PC-9 (cell line): Measurements from ENCODE around the gene LPAR2. TPM values are rescaled to one million over a fixed set of nuclear protein-coding genes. Genes with fewer than 3 reads are reported as not detected.

ENCODE experiments used
- BruUV-seq: library from RNA; stranded (reverse); fragments of 400-500 nt; replicated peaks from 2 replicates; lab custom pipeline; 2021; lab: Mats Ljungman, UMichigan
- CTCF ChIA-PET: fragments of 300-600 bp; sonication (Branson Sonifier 250); formaldehyde crosslinking; loops from one replicate; lab custom pipeline; 2022; ENCODE audit warnings: antibody characterized with exemption; lab: Charles Lee
- POLR2A ChIA-PET: fragments of 300-600 bp; sonication (Branson Sonifier 250); formaldehyde crosslinking; loops from one replicate; lab custom pipeline; 2022; ENCODE audit warnings: antibody characterized with exemption; ENCODE audit not compliant: unreplicated experiment; lab: Charles Lee
- DNase-seq, 2 experiments: peaks; one replicate each; pipeline versions ENCODE4 v3.0.0 to v3.0.0-alpha.2; 2015 to 2022; ENCODE audit warnings: mixed read lengths in 1 of 2
- H2AFZ ChIP-seq: fragments of 200-600 bp; sonication (generic); 2 replicates; pipeline ENCODE4 v1.8.1; 2017; ENCODE audit warnings: antibody characterized with exemption
- H3F3A ChIP-seq: fragments of 200-600 bp; sonication (generic); 2 replicates; pipeline ENCODE4 v1.8.1; 2017; ENCODE audit warnings: antibody characterized with exemption, mild to moderate bottlenecking, low read depth; ENCODE audit not compliant: insufficient read depth
- H3K27ac ChIP-seq: fragments of 200-600 bp; sonication (generic); 2 replicates; pipeline ENCODE4 v1.6.1; 2016; ENCODE audit warnings: mixed run types
- H3K27me3 ChIP-seq: fragments of 200-600 bp; sonication (generic); 2 replicates; pipeline ENCODE4 v1.6.1; 2016; ENCODE audit warnings: low read depth, mixed run types; ENCODE audit not compliant: insufficient read depth
- H3K36me3 ChIP-seq: fragments of 200-600 bp; sonication (generic); 2 replicates; pipeline ENCODE4 v1.6.1; 2016; ENCODE audit warnings: low read depth, mixed run types
- H3K4me1 ChIP-seq: fragments of 200-600 bp; sonication (generic); replicated peaks from 2 replicates; pipeline ENCODE4 v1.6.1; 2016; ENCODE audit warnings: mixed run types; ENCODE audit not compliant: insufficient read depth
- H3K4me2 ChIP-seq: fragments of 200-600 bp; sonication (generic); 2 replicates; pipeline ENCODE4 v1.6.1; 2017; ENCODE audit warnings: mixed run types
- H3K4me3 ChIP-seq: fragments of 200-600 bp; sonication (generic); 2 replicates; pipeline ENCODE4 v1.6.1; 2016; ENCODE audit warnings: mixed run types
- H3K79me2 ChIP-seq: fragments of 200-600 bp; sonication (generic); 2 replicates; pipeline ENCODE4 v1.6.1; 2017; ENCODE audit warnings: low read depth, mixed run types
- H3K9me2 ChIP-seq: fragments of 200-600 bp; sonication (generic); 2 replicates; pipeline ENCODE4 v1.8.1; 2017; ENCODE audit warnings: mild to moderate bottlenecking; ENCODE audit not compliant: insufficient read depth
- H3K9me3 ChIP-seq: fragments of 200-600 bp; sonication (generic); 2 replicates; pipeline ENCODE4 v1.8.1; 2016; ENCODE audit warnings: low read depth; ENCODE audit not compliant: insufficient read depth
- H4K20me1 ChIP-seq: fragments of 200-600 bp; sonication (generic); 2 replicates; pipeline ENCODE4 v1.8.1; 2017; ENCODE audit not compliant: insufficient read depth
- EZH2 ChIP-seq: fragments of 200-600 bp; sonication (generic); IDR thresholded peaks from 2 replicates; pipeline ENCODE4 v1.8.0; 2017; ENCODE audit warnings: antibody characterized with exemption, low read depth
- intact Hi-C: fragments of 100-400 bp; cut with micrococcal nuclease; formaldehyde crosslinking; loops from one replicate; pipeline ENCODE4 v1.10.0; 2022; ENCODE audit not compliant: unreplicated experiment
- total RNA-seq: library from RNA; stranded (reverse); gene quantifications from 2 replicates; pipeline ENCODE4 v1.2.3, GENCODE V29; 2021
- TF ChIP-seq, protein P1 (sequence below): fragments of 200-600 bp; sonication (generic); conservative IDR thresholded peaks from 2 replicates; pipeline ENCODE4 v1.6.1; 2017; ENCODE audit warnings: mixed run types, antibody characterized with exemption, mild to moderate bottlenecking, moderate library complexity

Gene LPAR2
- total RNA-seq, 1 experiment from 2014 or later = 29.2 TPM

DNA sequence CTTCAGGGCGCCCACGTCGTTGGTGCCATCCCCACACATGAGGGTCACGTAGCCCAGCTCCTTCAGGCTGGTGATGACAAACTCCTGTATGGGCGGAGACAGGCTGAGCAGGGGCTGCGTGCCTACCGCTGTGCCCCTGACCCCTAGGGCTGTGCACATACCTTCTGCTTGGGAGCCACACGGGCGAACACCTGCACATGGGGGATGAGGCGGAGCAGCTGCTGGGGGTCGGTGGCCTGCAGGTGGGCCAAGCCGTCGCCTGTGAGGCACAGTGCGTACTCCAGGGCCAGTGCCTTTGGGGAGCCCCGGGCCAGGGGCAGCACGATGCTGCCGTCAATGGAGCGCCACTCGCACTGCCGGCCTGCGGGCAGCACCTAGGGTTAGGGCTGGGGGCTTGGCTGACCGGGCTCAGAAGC lies 21.6 kb upstream of the LPAR2 start:
- intact Hi-C loops = loop anchor here (10.0 kb wide), 1 partner anchor 305 kb away; no protein-coding TSS in a partner anchor
- no peaks in the 10 kb centered on the region for H3K27me3 ChIP-seq
- ChIA-PET POLR2A (no interaction called here), CTCF (interaction anchor here (0.6 kb wide), 1 partner anchor 305 kb away, joined by 4 read pairs; no protein-coding TSS in a partner anchor)
- DNase-seq = no peak
- no peak overlapping the region for H3K27ac ChIP-seq
- no peaks in the 10 kb centered on the region for H4K20me1 ChIP-seq
- H2AFZ ChIP-seq = no peak overlapping the region
- peaks cover 8% of the 10 kb centered on the region; the same call in 1 of the 2 replicates for H3F3A ChIP-seq
- BruUV-seq = no TSS peak
- no peak overlapping the region for H3K4me3 ChIP-seq
- no peaks in the 10 kb centered on the region for H3K4me1 ChIP-seq
- no peak overlapping the region for H3K4me2 ChIP-seq
- no peak for TF ChIP-seq EZH2
- TF ChIP-seq, protein P1, sequence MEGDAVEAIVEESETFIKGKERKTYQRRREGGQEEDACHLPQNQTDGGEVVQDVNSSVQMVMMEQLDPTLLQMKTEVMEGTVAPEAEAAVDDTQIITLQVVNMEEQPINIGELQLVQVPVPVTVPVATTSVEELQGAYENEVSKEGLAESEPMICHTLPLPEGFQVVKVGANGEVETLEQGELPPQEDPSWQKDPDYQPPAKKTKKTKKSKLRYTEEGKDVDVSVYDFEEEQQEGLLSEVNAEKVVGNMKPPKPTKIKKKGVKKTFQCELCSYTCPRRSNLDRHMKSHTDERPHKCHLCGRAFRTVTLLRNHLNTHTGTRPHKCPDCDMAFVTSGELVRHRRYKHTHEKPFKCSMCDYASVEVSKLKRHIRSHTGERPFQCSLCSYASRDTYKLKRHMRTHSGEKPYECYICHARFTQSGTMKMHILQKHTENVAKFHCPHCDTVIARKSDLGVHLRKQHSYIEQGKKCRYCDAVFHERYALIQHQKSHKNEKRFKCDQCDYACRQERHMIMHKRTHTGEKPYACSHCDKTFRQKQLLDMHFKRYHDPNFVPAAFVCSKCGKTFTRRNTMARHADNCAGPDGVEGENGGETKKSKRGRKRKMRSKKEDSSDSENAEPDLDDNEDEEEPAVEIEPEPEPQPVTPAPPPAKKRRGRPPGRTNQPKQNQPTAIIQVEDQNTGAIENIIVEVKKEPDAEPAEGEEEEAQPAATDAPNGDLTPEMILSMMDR = no peak
- H3K9me3 ChIP-seq = no peaks in the 10 kb centered on the region
- H3K79me2 ChIP-seq = no peaks in the 10 kb centered on the region
- no peaks in the 10 kb centered on the region for H3K9me2 ChIP-seq
- 0 out of 2 replicates have a peak, but pooled peaks cover 10% of the 10 kb centered on the region for H3K36me3 ChIP-seq

DNA sequence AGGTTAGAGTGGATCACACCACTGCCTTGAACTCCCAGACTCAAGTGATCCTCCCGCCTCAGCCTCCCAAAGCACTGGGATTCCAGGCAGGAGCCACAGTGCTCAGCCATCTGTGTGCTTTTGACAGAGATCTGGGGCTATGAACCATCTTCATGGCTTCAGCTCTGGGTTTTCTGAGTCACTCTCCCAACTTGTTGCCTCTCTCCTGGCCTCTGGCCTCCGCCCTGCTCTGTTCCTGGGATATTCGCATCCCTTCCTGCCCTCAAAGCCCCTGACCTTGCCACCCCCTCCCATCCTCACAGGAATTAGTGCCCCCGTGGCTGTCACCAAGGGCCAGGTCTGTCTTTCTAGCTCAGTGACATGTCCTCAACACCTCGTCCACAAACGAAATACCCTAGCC lies 21.1 kb upstream of the LPAR2 start:
- H3K79me2 ChIP-seq = no peaks in the 10 kb centered on the region
- ChIA-PET POLR2A (interaction anchor here (0.6 kb wide), 1 partner anchor 117 kb away, joined by 22 read pairs; no protein-coding TSS in a partner anchor), CTCF (interaction anchor here (0.6 kb wide), 1 partner anchor 306 kb away, joined by 4 read pairs; no protein-coding TSS in a partner anchor)
- no TSS peak for BruUV-seq
- H3K9me2 ChIP-seq = no peaks in the 10 kb centered on the region
- H4K20me1 ChIP-seq = no peaks in the 10 kb centered on the region
- DNase-seq = no peak
- H3K27ac ChIP-seq = no peak overlapping the region
- H3K4me1 ChIP-seq = no peaks in the 10 kb centered on the region
- intact Hi-C loops = loop anchor here (10.0 kb wide), 1 partner anchor 306 kb away; no protein-coding TSS in a partner anchor
- H3K36me3 ChIP-seq = 0 out of 2 replicates have a peak, but pooled peaks cover 10% of the 10 kb centered on the region
- TF ChIP-seq, protein P1 = no peak
- no peak for TF ChIP-seq EZH2
- no peaks in the 10 kb centered on the region for H3K9me3 ChIP-seq
- no peak overlapping the region for H2AFZ ChIP-seq
- H3K4me3 ChIP-seq = no peak overlapping the region
- H3K27me3 ChIP-seq = no peaks in the 10 kb centered on the region
- no peak overlapping the region for H3K4me2 ChIP-seq
- H3F3A ChIP-seq = peaks cover 13% of the 10 kb centered on the region; the same call in 1 of the 2 replicates

DNA sequence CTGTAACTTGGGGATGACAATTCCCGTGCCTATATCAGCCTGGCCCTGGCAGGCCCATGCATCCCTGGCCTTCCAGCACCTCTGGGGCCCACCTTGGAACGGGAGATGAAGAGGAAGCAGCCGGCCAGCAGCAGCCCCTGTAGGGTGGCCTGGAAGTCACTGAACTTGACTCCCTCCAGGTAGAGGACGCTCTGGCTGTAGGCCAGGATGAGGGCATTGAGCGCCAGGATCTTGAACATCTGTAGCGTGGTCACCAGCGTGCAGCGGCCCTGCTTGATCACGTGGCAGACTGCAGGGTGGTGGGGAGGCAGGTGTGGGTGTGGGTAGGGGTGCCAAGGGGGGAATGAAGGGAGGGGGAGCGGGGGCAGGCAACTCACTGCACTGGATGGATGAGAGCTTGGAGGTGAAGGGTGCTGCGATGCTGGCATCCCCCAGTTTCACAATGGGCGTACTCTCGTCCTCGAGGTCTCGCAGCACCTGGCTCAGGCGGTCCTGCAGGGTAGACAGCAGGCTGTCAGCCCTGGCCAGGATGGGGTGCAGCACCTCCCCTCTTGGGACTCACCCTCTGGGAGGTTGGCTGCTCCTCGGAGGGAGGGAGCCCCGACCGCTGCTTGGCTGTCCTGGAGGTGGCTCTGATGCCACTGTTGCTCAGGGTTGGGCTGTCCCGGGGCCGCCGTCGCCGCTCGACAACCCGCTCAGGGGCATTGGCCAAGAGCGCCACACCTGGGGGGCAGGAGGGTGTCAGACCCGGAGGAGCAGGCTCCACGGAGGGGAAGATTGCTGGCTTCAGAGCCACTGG lies 19.2 kb upstream of the LPAR2 start:
- Histone ChIP-seq H3K27me3 (no peaks in the 10 kb centered on the region), H3K4me1 (no peaks in the 10 kb centered on the region), H3K4me3 (no peak overlapping the region), H4K20me1 (no peaks in the 10 kb centered on the region), H2AFZ (no peak overlapping the region), H3K36me3 (0 out of 2 replicates have a peak, but pooled peaks cover 10% of the 10 kb centered on the region), H3K9me2 (no peaks in the 10 kb centered on the region), H3K4me2 (no peak overlapping the region), H3K9me3 (no peaks in the 10 kb centered on the region), H3K79me2 (no peaks in the 10 kb centered on the region), H3K27ac (no peak overlapping the region), H3F3A (peaks cover 15% of the 10 kb centered on the region; the same call in 1 of the 2 replicates)
- no peak for DNase-seq
- POLR2A ChIA-PET = no interaction called here
- no TSS peak for BruUV-seq
- intact Hi-C loops = loop anchor here (10.0 kb wide), 1 partner anchor 308 kb away; no protein-coding TSS in a partner anchor
- no peak for TF ChIP-seq EZH2
- TF ChIP-seq, protein P1 = no peak
- CTCF ChIA-PET = no interaction called here
